GDM1 (cell line): ENCODE data around the gene XXYLT1.
A peak's percentile ranks its signal among the peaks of the same experiment; 100 is the strongest.

ENCODE experiments used
- DNase-seq: peaks from one replicate; lab custom pipeline; 2025; lab: John Stamatoyannopoulos, UW

XXYLT1 gene

GRCh38 chr3:195184716-195185421, 86.1 kb downstream of the XXYLT1 start:
- no peak for DNase-seq

DNA sequence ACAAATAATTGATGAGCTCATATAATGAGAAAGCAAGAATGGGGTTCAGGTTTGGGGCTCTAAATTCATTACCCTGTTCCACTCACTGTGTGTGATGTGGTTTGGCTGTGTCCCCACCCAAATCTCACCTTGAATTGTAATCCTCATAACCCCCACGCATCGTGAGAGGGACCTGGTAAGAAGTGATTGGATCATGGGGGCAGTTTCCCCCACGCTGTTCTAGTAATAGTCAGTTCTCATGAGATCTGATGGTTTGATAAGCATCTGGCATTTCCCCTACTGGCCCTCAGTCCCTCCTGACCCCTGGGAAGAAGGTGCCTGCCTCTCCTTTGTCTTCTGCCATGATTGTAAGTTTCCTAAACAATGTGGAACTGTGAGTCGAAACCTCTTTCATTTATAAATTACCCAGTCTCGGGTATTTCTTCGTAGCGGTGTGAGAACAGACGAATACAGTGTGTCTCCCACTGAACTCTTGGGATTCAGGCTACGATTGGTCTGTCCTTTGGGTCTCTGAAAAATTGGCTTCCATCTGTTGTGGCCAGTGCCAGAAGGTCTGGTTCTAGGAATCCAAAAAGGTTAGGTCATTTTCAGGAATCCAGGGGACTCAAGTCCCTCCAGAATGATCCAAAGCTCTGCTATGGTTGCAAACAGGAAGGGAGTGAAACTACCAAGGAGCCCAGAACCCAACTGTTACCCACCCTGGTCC, 87.7 kb downstream of the XXYLT1 start:
- no peak for DNase-seq

DNA sequence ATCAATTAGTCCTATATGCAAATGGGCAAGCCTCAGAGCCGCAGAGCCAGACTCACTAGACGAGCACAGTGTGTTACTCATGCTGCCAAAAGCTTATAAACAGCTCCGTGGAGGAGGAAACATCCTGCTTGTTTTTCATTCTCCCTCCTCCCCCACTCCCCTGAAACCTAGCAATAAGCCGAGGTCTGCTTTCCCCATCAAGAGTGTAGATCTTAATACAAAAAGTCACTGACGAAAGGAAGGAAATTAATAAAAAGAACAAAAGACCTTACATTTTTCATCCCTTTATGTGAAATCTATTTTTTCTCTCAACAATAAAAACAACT, 88.5 kb downstream of the XXYLT1 start:
- DNase-seq = no peak

- DNase-seq = no peak
Measured at GRCh38 chr3:195181741-195182469, 89.1 kb downstream of the XXYLT1 start.

GRCh38 chr3:195181113-195181498, 89.9 kb downstream of the XXYLT1 start:
- no peak for DNase-seq

- no peak for DNase-seq
Measured at GRCh38 chr3:195180490-195181112, 90.4 kb downstream of the XXYLT1 start.

- peak; percentile 37 for DNase-seq
Measured at GRCh38 chr3:195179776-195180489, 91.0 kb downstream of the XXYLT1 start.

DNA sequence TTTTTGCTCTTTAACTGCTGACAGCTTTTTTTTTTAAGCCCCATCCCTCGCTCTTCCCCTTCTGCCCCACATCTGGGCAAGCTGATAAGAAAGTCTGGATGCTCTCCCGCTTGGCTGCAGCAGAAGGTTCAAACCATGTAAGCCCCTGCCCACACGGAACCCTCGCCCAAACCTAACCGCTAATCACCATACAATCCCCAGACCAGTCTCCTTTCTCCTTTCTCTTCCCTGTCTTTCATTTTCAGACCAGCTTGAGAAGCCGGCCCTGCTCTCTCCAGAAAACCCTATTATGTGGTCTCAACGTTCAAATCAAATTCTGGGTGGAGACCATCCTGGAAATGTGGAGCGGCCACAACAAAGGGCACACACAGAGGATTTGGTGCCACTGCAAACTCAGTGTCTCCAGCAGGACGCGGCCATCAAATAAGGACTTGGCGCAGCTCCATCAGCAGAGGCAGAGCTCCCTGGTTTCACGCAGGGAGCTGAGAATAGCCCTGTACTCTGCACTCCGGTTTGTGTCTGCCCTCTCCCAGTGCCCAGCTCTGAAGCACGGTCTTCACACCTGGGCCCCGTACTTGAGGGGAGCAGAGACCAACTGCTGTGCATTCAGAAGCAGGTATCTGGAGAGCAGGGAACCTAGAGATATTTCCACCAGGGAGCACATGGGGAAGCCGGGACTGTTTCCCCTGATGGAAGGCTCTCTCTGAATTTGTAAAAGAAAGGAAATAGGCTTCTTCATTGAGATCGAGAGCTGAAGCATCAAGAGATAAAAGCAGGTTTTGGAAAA, 92.6 kb downstream of the XXYLT1 start:
- peak; percentile 92 for DNase-seq

GRCh38 chr3:195177422-195178123, 93.4 kb downstream of the XXYLT1 start:
- DNase-seq = no peak

DNA sequence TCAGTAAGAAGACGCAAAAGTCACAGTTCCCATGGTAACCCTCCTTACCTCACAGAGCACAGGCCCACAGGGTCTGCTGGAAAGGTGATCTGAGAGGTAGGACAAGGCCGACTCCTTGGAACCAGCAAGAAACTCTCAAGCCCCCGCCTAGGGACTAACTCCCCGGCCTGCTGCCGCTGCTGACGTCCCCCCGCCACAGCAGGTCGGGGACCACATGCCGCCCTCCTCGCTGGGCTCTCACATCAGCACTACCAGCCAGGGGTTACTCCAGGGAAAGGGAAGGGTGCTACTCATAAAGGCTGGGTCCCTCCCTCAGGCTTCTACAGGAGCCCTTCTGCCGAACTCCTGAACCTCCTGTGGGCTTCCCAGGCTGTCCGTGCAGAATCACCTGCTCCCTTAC, 94.2 kb downstream of the XXYLT1 start:
- DNase-seq = no peak

- DNase-seq = no peak
Measured at GRCh38 chr3:195175476-195176337, 95.3 kb downstream of the XXYLT1 start.

- no peak for DNase-seq
Measured at GRCh38 chr3:195175076-195175475, 95.9 kb downstream of the XXYLT1 start.

GRCh38 chr3:195173657-195174056, 97.3 kb downstream of the XXYLT1 start:
- no peak for DNase-seq

DNA sequence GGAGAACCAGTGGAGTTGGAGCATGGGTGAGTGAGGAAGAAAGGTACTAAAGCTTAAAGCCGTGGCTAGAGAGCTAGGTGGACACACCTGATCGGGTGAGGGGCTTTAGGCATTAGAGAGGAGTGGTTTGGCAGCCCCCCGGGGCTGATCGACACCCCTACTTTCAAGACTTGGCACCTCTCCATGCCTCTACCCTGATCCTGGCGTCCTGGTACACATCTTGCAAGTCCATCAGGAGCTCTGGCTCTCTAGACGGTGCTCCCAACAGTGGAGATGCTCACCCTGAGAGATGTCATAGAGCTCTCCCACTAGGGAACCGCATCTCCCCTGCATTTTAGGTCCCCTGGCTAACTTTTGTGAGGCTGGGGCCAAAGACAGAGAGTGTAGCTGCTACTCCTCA, 98.1 kb downstream of the XXYLT1 start:
- no peak for DNase-seq

- no peak for DNase-seq
Measured at GRCh38 chr3:195172039-195172684, 98.8 kb downstream of the XXYLT1 start.

- DNase-seq = no peak
Measured at GRCh38 chr3:195171093-195171873, 99.7 kb downstream of the XXYLT1 start.

DNA sequence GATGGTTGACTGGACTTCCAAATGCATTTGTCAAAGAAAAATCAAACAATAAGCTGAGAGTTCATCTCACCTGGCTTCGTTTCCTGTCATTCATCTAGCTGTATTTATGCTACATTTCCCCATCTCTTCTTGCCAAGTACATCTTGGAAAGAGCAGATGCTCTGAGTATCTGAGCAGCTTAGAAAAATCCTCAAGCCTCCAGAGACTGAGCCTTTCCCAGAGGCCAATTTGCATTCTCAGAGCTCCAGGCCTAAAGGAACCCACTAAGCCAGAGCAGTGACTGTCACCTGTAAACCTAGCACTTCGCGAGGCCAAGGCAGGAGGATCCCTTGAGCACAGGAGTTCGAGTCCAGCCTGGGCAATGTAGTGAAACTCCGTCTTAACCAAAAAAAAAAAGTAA, 100.5 kb downstream of the XXYLT1 start:
- no peak for DNase-seq

GRCh38 chr3:195169011-195169649, 101.8 kb downstream of the XXYLT1 start:
- no peak for DNase-seq
